Anterior cingulate cortex (tissue), 58 donors: Measurements from ENCODE around the gene NOX4.

Experiments used
- DNase-seq, 58 donors: peaks; one replicate each; lab custom pipeline; 2025; lab: John Stamatoyannopoulos, UW

The NOX4 gene

GRCh38 chr11:89490981-89491690 lies at the start of gene NOX4:
NOX4 (minus strand) TSS chr11:89491375; CDS start chr11:89491246, 129 bp downstream.
- DNase-seq, result peak in 41 of 58 donors; percentile 2 to 61 (median 14)

GRCh38 chr11:89540826-89541225 lies 49.7 kb upstream of the NOX4 start:
- no peak for DNase-seq

- no peak for DNase-seq
Measured at GRCh38 chr11:89537936-89538335, 46.8 kb upstream of the NOX4 start.

- DNase-seq, result no peak
Measured at GRCh38 chr11:89536926-89537325, 45.8 kb upstream of the NOX4 start.

- DNase-seq, result no peak
Measured at GRCh38 chr11:89535221-89535620, 44.0 kb upstream of the NOX4 start.

- DNase-seq, result no peak
Measured at GRCh38 chr11:89529626-89530380, 38.6 kb upstream of the NOX4 start.

GRCh38 chr11:89521792-89522191 lies 30.6 kb upstream of the NOX4 start:
- no peak for DNase-seq

GRCh38 chr11:89521294-89521693 lies 30.1 kb upstream of the NOX4 start:
- DNase-seq, result no peak

GRCh38 chr11:89516496-89516895 lies 25.3 kb upstream of the NOX4 start:
- no peak for DNase-seq

GRCh38 chr11:89508544-89508943 lies 17.4 kb upstream of the NOX4 start:
- no peak for DNase-seq

GRCh38 chr11:89504270-89504669 lies 13.1 kb upstream of the NOX4 start:
- no peak for DNase-seq

GRCh38 chr11:89503422-89503821 lies 12.2 kb upstream of the NOX4 start:
- no peak for DNase-seq

GRCh38 chr11:89502301-89502700 lies 11.1 kb upstream of the NOX4 start:
- DNase-seq, result no peak

GRCh38 chr11:89500336-89500735 lies 9.2 kb upstream of the NOX4 start:
- DNase-seq, result no peak

- DNase-seq, result no peak
Measured at GRCh38 chr11:89498845-89499448, 7.8 kb upstream of the NOX4 start.

- no peak for DNase-seq
Measured at GRCh38 chr11:89495951-89496350, 4.8 kb upstream of the NOX4 start.

- no peak for DNase-seq
Measured at GRCh38 chr11:89493431-89493830, 2.3 kb upstream of the NOX4 start.

GRCh38 chr11:89490602-89490980 lies 584 bp downstream of the NOX4 start:
- no peak for DNase-seq

GRCh38 chr11:89489930-89490329 lies 1.2 kb downstream of the NOX4 start:
- no peak for DNase-seq

GRCh38 chr11:89487016-89487415 lies 4.2 kb downstream of the NOX4 start:
- DNase-seq, result no peak

- no peak for DNase-seq
Measured at GRCh38 chr11:89484896-89485295, 6.3 kb downstream of the NOX4 start.

- no peak for DNase-seq
Measured at GRCh38 chr11:89477175-89477574, 14.0 kb downstream of the NOX4 start.
